ENCODE results near the gene PCDHGA6. TPM values are rescaled to one million over a fixed set of nuclear protein-coding genes. Genes with fewer than 3 reads are reported as not detected.

Gene PCDHGA6
- total RNA-seq, 1 experiment from 2014 or later = 1.3 TPM

DNA sequence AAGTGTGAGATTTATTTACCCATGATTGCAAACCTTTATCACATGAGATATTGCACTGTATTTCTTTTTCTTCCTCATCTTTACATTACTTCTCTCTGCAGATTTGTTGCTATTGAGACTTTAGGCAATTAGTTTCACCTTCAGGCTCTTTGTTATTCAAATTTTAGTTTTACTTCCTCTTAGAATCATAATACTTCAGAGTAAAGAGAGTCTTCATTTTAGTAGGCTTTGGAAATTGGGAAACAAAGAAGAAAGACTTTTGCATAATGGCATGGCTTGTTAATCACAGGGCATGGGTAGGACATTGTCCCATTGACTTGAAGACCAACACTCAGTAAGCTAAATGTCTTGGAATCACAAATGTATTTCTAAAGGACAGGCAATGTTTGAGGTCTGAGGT, 11.0 kb upstream of the PCDHGA6 start:
- H3K9me3 ChIP-seq (ENCODE audit: low read length) = no peaks in the 10 kb centered on the region; the same call in 1 of the 2 replicates
- H2AFZ ChIP-seq (ENCODE audit: low read length) = no peak overlapping the region
- ChIA-PET POLR2A (ENCODE audit: unreplicated experiment) (no interaction called here), CTCF (no interaction called here)
- ATAC-seq (no peak), DNase-seq (no peak)
- 0 out of 2 replicates have a peak, but pooled peaks cover 3% of the 10 kb centered on the region for H3K4me1 ChIP-seq (ENCODE audit: insufficient read depth, low read length)
- H3K27me3 ChIP-seq (ENCODE audit: low read length) = no peaks in the 10 kb centered on the region
- H3K9ac ChIP-seq (ENCODE audit: low read length) = no peak overlapping the region
- no peak overlapping the region for H3K4me2 ChIP-seq (ENCODE audit: low read length)
- H3F3A ChIP-seq (ENCODE audit: low read length, unreplicated experiment) = no peaks in the 10 kb centered on the region
- H3K9me2 ChIP-seq (replicated peaks; ENCODE audit: low read length) = no peaks in the 10 kb centered on the region
- H3K36me3 ChIP-seq (ENCODE audit: low read depth, low read length) = no peaks in the 10 kb centered on the region; the same call in 1 of the 2 replicates
- H3K79me2 ChIP-seq (ENCODE audit: low read length) = no peaks in the 10 kb centered on the region
- intact Hi-C loops (cut with micrococcal nuclease) = loop anchor here (5.0 kb wide), 1 partner anchor 270 kb away; the partner anchor contains the start of gene PCDHB2
- H3K4me3 ChIP-seq (ENCODE audit: low read length) = no peak overlapping the region
- no peaks in the 10 kb centered on the region for H4K20me1 ChIP-seq (ENCODE audit: low read length)
- no peak for TF ChIP-seq EZH2phosphoT487 (IDR thresholded peaks at IDR 0.05; ENCODE audit: borderline replicate concordance, low read length)
- TF ChIP-seq, protein P1, sequence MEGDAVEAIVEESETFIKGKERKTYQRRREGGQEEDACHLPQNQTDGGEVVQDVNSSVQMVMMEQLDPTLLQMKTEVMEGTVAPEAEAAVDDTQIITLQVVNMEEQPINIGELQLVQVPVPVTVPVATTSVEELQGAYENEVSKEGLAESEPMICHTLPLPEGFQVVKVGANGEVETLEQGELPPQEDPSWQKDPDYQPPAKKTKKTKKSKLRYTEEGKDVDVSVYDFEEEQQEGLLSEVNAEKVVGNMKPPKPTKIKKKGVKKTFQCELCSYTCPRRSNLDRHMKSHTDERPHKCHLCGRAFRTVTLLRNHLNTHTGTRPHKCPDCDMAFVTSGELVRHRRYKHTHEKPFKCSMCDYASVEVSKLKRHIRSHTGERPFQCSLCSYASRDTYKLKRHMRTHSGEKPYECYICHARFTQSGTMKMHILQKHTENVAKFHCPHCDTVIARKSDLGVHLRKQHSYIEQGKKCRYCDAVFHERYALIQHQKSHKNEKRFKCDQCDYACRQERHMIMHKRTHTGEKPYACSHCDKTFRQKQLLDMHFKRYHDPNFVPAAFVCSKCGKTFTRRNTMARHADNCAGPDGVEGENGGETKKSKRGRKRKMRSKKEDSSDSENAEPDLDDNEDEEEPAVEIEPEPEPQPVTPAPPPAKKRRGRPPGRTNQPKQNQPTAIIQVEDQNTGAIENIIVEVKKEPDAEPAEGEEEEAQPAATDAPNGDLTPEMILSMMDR (conservative IDR thresholded peaks at IDR 0.05; ENCODE audit: low read depth, low read length) = no peak
- no peak for TF ChIP-seq EZH2 (IDR thresholded peaks at IDR 0.05; ENCODE audit: low read length, unreplicated experiment)
- BruUV-seq (replicated peaks) = no TSS peak
- no peak overlapping the region for H3K27ac ChIP-seq (ENCODE audit: low read length)

DNA sequence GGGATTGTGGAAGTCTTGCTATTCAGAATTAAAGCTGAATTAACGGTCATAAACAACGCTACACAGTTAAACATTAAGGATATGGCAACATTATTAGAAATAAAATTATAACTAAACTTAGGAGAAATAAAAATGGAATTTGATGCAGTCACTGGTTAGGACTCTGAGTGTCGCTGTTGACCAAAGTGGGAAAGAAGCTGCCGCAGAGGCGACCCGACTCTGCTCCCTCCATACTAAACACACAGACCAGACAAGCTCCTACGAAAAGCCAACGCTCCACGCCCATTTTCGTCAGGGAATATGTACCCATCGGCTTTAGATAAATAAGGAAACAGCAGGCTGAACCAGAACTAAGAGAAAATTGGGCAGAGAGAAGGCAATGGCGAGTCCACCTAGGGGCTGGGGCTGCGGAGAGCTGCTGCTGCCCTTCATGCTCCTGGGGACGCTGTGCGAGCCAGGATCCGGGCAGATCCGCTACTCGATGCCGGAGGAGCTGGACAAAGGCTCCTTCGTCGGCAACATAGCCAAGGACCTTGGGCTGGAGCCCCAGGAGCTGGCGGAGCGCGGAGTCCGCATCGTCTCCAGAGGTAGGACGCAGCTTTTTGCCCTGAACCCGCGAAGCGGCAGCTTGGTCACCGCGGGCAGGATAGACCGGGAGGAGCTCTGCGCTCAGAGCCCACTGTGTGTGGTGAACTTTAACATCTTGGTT, 9.6 kb upstream of the PCDHGA6 start, which contains the start of gene PCDHGA5:
Gene PCDHGA5, plus strand, starts transcription at position 211 of the 709 bp plus-strand sequence. Its CDS starts 169 bp downstream, at position 380.
- Histone ChIP-seq H3K9me2 (replicated peaks; ENCODE audit: low read length) (no peaks in the 10 kb centered on the region), H3K4me3 (ENCODE audit: low read length) (peak within 1 kb of the TSS; percentile 64), H3K27ac (ENCODE audit: low read length) (no peak within 1 kb of the TSS), H4K20me1 (ENCODE audit: low read length) (no peaks in the 10 kb centered on the region), H3F3A (ENCODE audit: low read length, unreplicated experiment) (no peaks in the 10 kb centered on the region), H3K27me3 (ENCODE audit: low read length) (no peaks in the 10 kb centered on the region), H3K4me2 (ENCODE audit: low read length) (peak within 1 kb of the TSS; percentile 66), H3K36me3 (ENCODE audit: low read depth, low read length) (no peaks in the 10 kb centered on the region; the same call in 1 of the 2 replicates), H3K9me3 (ENCODE audit: low read length) (no peaks in the 10 kb centered on the region; the same call in 1 of the 2 replicates), H3K9ac (ENCODE audit: low read length) (peak within 1 kb of the TSS; percentile 17; the same call in 1 of the 2 replicates), H3K4me1 (ENCODE audit: insufficient read depth, low read length) (0 out of 2 replicates have a peak, but pooled peaks cover 3% of the 10 kb centered on the region), H2AFZ (ENCODE audit: low read length) (peak within 1 kb of the TSS; percentile 75), H3K79me2 (ENCODE audit: low read length) (no peaks in the 10 kb centered on the region)
- TF ChIP-seq, protein P1 (conservative IDR thresholded peaks at IDR 0.05; ENCODE audit: low read depth, low read length) = peak; percentile 53
- TF ChIP-seq EZH2phosphoT487 (IDR thresholded peaks at IDR 0.05; ENCODE audit: borderline replicate concordance, low read length) = no peak
- intact Hi-C loops (cut with micrococcal nuclease) = loop anchor here (1.0 to 5.0 kb wide), 3 partner anchors 33 to 272 kb away; partner anchors contain the start of genes PCDHB2 and PCDHGB5
- ChIA-PET POLR2A (ENCODE audit: unreplicated experiment) (no interaction called here), CTCF (interaction anchor here (0.6 to 1.4 kb wide), 9 partner anchors 33 to 203 kb away, joined by 3 to 10 read pairs (median 5); partner anchors contain the start of gene PCDHB9)
- DNase-seq = peak; percentile 45
- TSS peak; percentile 39 for BruUV-seq (replicated peaks)
- ATAC-seq = peak; percentile 83

All from PC-3 (cell line).